A673 (cell line): Measurements from ENCODE around the gene EGLN1. TPM values are rescaled to one million over a fixed set of nuclear protein-coding genes. Genes with fewer than 3 reads are reported as not detected.

Experiments
- BruUV-seq: library from RNA; stranded (reverse); fragments of 400-500 nt; replicated peaks from 2 replicates; lab custom pipeline; 2021; lab: Mats Ljungman, UMichigan
- CTCF ChIA-PET: fragments of 300-600 bp; sonication (Branson Sonifier 250); formaldehyde crosslinking; loops from one replicate; lab custom pipeline; 2022; ENCODE audit warnings: antibody characterized with exemption; lab: Charles Lee
- POLR2A ChIA-PET: fragments of 300-600 bp; sonication (Branson Sonifier 250); formaldehyde crosslinking; loops from one replicate; lab custom pipeline; 2022; ENCODE audit warnings: antibody characterized with exemption; ENCODE audit not compliant: low non-redundant PET; lab: Charles Lee
- DNase-seq: peaks from one replicate; pipeline ENCODE4 v3.0.0-alpha.2; 2015; ENCODE audit warnings: low spot score
- H3K27ac ChIP-seq: fragments of 200-600 bp; sonication (generic); 2 replicates; pipeline ENCODE4 v1.5.1; 2016; ENCODE audit warnings: mixed run types, low read depth, mild to moderate bottlenecking, mixed read lengths, antibody characterized with exemption, low read length; ENCODE audit not compliant: poor library complexity, severe bottlenecking
- H3K27me3 ChIP-seq: fragments of 200-600 bp; sonication (generic); replicated peaks from 2 replicates; pipeline ENCODE4 v1.6.1; 2017; ENCODE audit warnings: mixed run types, low read depth, mild to moderate bottlenecking, mixed read lengths, antibody characterized with exemption, low read length; ENCODE audit not compliant: insufficient read depth, poor library complexity
- H3K36me3 ChIP-seq: fragments of 200-600 bp; sonication (generic); 2 replicates; pipeline ENCODE4 v1.6.1; 2016; ENCODE audit warnings: mixed run types, mild to moderate bottlenecking, mixed read lengths, antibody characterized with exemption, low read length; ENCODE audit not compliant: insufficient read depth, poor library complexity, severe bottlenecking
- H3K4me1 ChIP-seq: fragments of 200-600 bp; sonication (generic); 2 replicates; pipeline ENCODE4 v1.6.1; 2017; ENCODE audit warnings: mixed run types, mild to moderate bottlenecking, mixed read lengths, antibody characterized with exemption, low read length; ENCODE audit not compliant: insufficient read depth, poor library complexity, severe bottlenecking
- H3K4me3 ChIP-seq: fragments of 200-600 bp; sonication (generic); 2 replicates; pipeline ENCODE4 v1.5.1; 2016; ENCODE audit warnings: low read depth, mixed run types, mild to moderate bottlenecking, mixed read lengths, low read length; ENCODE audit not compliant: poor library complexity, severe bottlenecking
- H3K9me3 ChIP-seq: fragments of 200-600 bp; sonication (generic); 2 replicates; pipeline ENCODE4 v1.6.1; 2016; ENCODE audit warnings: mixed run types, low read depth, mild to moderate bottlenecking, mixed read lengths, antibody characterized with exemption, low read length; ENCODE audit not compliant: poor library complexity, severe bottlenecking
- CTCF ChIP-seq: fragments of 300-800, 200-600 bp; sonication (generic); conservative IDR thresholded peaks from 2 replicates; pipeline ENCODE4 v1.5.1; 2017; ENCODE audit warnings: low read depth, mild to moderate bottlenecking, antibody characterized with exemption, low read length, moderate library complexity, mixed read lengths
- EZH2 ChIP-seq: fragments of 200-600 bp; sonication (generic); IDR thresholded peaks from 2 replicates; pipeline ENCODE4 v1.6.1; 2017; ENCODE audit warnings: borderline replicate concordance, low read depth, mild to moderate bottlenecking, mixed read lengths, antibody characterized with exemption, low read length; ENCODE audit not compliant: poor library complexity, severe bottlenecking
- intact Hi-C: fragments of 100-400 bp; cut with micrococcal nuclease; formaldehyde crosslinking; loops from one replicate; pipeline ENCODE4 v1.10.0; 2022; ENCODE audit not compliant: unreplicated experiment
- total RNA-seq: library from RNA; stranded (reverse); gene quantifications from 2 replicates; pipeline ENCODE4 v1.2.3, GENCODE V29; 2021

EGLN1 gene
- total RNA-seq, 1 experiment from 2014 or later, result 30.4 TPM

- ChIA-PET CTCF (no interaction called here), POLR2A (interaction anchor here (0.6 to 0.7 kb wide), 2 partner anchors 19 to 54 kb away, joined by 3 read pairs; no protein-coding TSS in a partner anchor)
- no peak for DNase-seq
- Histone ChIP-seq H3K9me3 (no peaks in the 10 kb centered on the region), H3K4me1 (peaks cover 6% of the 10 kb centered on the region), H3K27ac (no peak overlapping the region), H3K36me3 (peaks cover 9% of the 10 kb centered on the region), H3K27me3 (no peaks in the 10 kb centered on the region), H3K4me3 (no peak overlapping the region)
- BruUV-seq, result no TSS peak
- intact Hi-C loops, result no loop called here
- TF ChIP-seq CTCF (no peak), EZH2 (no peak)
Measured at GRCh38 chr1:231340328-231341013, 81.6 kb downstream of the EGLN1 start.

GRCh38 chr1:231338270-231339128 lies 83.6 kb downstream of the EGLN1 start, which contains the start of gene SPRTN:
TSS of gene SPRTN (plus strand) at chr1:231338293. CDS start at chr1:231338384, 91 bp downstream.
- no peak for TF ChIP-seq CTCF
- no peak for TF ChIP-seq EZH2
- TSS peak; percentile 76 for BruUV-seq
- peak; percentile 21 for DNase-seq
- Histone ChIP-seq H3K4me1 (peaks cover 10% of the 10 kb centered on the region), H3K9me3 (no peaks in the 10 kb centered on the region), H3K27me3 (no peaks in the 10 kb centered on the region), H3K36me3 (peaks cover 7% of the 10 kb centered on the region), H3K27ac (peak within 1 kb of the TSS; percentile 86), H3K4me3 (peak within 1 kb of the TSS; percentile 74)
- ChIA-PET CTCF (interaction anchor here (1.0 kb wide), 1 partner anchor 265 kb away, joined by 4 read pairs; no protein-coding TSS in a partner anchor), POLR2A (interaction anchor here (0.6 kb wide), 2 partner anchors 50 to 649 kb away, joined by 3 read pairs; no protein-coding TSS in a partner anchor)
- intact Hi-C loops, result no loop called here

GRCh38 chr1:231337472-231338269 lies 84.4 kb downstream of the EGLN1 start, which contains the start of gene EXOC8:
TSS of gene EXOC8 (minus strand) at chr1:231337852. CDS start at chr1:231337745, 107 bp downstream.
- TF ChIP-seq EZH2 (no peak), CTCF (no peak)
- H3K36me3 ChIP-seq, result no peaks in the 10 kb centered on the region
- H3K4me1 ChIP-seq, result peaks cover 15% of the 10 kb centered on the region
- CTCF ChIA-PET, result interaction anchor here (1.0 kb wide), 1 partner anchor 266 kb away, joined by 4 read pairs; no protein-coding TSS in a partner anchor
- BruUV-seq, result no TSS peak
- H3K27ac ChIP-seq, result peak within 1 kb of the TSS; percentile 86
- DNase-seq, result peak; percentile 98
- intact Hi-C loops, result no loop called here
- H3K27me3 ChIP-seq, result no peaks in the 10 kb centered on the region
- no peaks in the 10 kb centered on the region for H3K9me3 ChIP-seq
- H3K4me3 ChIP-seq, result peak within 1 kb of the TSS; percentile 74
- POLR2A ChIA-PET, result interaction anchor here (0.6 kb wide), 3 partner anchors 17 to 650 kb away, joined by 3 read pairs; no protein-coding TSS in a partner anchor
